K562 (cell line): ENCODE measurements around the gene KIAA0319L. TPM values are rescaled to one million over a fixed set of nuclear protein-coding genes. Genes with fewer than 3 reads are reported as not detected.
A peak's percentile ranks its signal among the peaks of the same experiment; 100 is the strongest.

ENCODE experiments used
- ATAC-seq: fragments of 200-7000 bp; cut with Tn5 transposase; 3 replicates; pipeline ENCODE4 v1.9.1; 2020; ENCODE audit warnings: moderate library complexity
- BruUV-seq: library from RNA; stranded (reverse); fragments of 400-500 nt; replicated peaks from 2 replicates; lab custom pipeline; 2021; lab: Mats Ljungman, UMichigan
- CTCF ChIA-PET: fragments of 300-600 bp; formaldehyde crosslinking; extraction: SDS; loops from one replicate; lab custom pipeline; 2021; ENCODE audit warnings: low intra/inter-chr PET ratio; lab: Yijun Ruan, JAX
- POLR2A ChIA-PET: fragments of 300-600, 350-650 bp; sonication (Branson Sonifier 250); formaldehyde crosslinking; extraction: SDS; loops from one replicate; lab custom pipeline; 2021; ENCODE audit warnings: antibody characterized with exemption, inconsistent platforms; lab: Yijun Ruan, JAX
- DNase-seq, 4 experiments: peaks; one replicate each; pipeline versions ENCODE4 v3.0.0 to v3.0.0-alpha.2; 2011 to 2018; ENCODE audit warnings: low spot score in 3 of 4, mixed read lengths in 3 of 4; ENCODE audit errors: extremely low read depth in 1 of 4
- FAIRE-seq: peaks from 2 replicates; lab custom pipeline; 2011; peaks lifted over from hg19 to GRCh38; lab: Jason Lieb, UNC
- H2AFZ ChIP-seq: 2 replicates; pipeline ENCODE4 v1.6.0; 2011; ENCODE audit warnings: low read depth, low read length, control low read depth, inconsistent platforms
- H3K27ac ChIP-seq: fragments of 200-600 bp; 3 replicates; pipeline ENCODE4 v1.8.0; 2011; ENCODE audit warnings: low read depth, mild to moderate bottlenecking, control low read depth, inconsistent platforms, low read length, moderate library complexity, mixed read lengths; ENCODE audit errors: extremely low read depth
- H3K27me3 ChIP-seq, 2 experiments: fragments of 300-600 bp in 1 of 2; 2 replicates in 1 of 2; 3 replicates in 1 of 2; pipeline versions ENCODE4 v1.6.0 to v1.8.0; 2011; ENCODE audit warnings: inconsistent platforms in 2 of 2, low read length in 2 of 2, mild to moderate bottlenecking in 1 of 2, mixed read lengths in 1 of 2, moderate library complexity in 1 of 2; ENCODE audit not compliant: control insufficient read depth in 2 of 2, insufficient read depth in 2 of 2
- H3K36me3 ChIP-seq: fragments of 300-600 bp; 3 replicates; pipeline ENCODE4 v1.8.0; 2011; ENCODE audit warnings: mild to moderate bottlenecking, low read length, inconsistent platforms; ENCODE audit not compliant: control insufficient read depth, insufficient read depth
- H3K4me1 ChIP-seq, 2 experiments: fragments of 200-600 bp in 1 of 2; replicated peaks in 1 of 2; 2 replicates in 1 of 2; 3 replicates in 1 of 2; pipeline versions ENCODE4 v1.5.1 to v1.8.0; 2011; ENCODE audit warnings: inconsistent platforms in 2 of 2, low read length in 2 of 2, mild to moderate bottlenecking in 1 of 2, mixed read lengths in 1 of 2, moderate library complexity in 1 of 2; ENCODE audit not compliant: control insufficient read depth in 2 of 2, insufficient read depth in 2 of 2
- H3K4me2 ChIP-seq: 2 replicates; pipeline ENCODE4 v1.6.1; 2011; ENCODE audit warnings: low read length, control low read depth, inconsistent platforms, mixed read lengths; ENCODE audit not compliant: insufficient read depth
- H3K4me3 ChIP-seq: fragments of 200-600 bp; sonication (generic), shearing (Covaris generic); 2 replicates; pipeline ENCODE4 v1.5.1; 2016; ENCODE audit warnings: control low read depth, inconsistent platforms
- H3K79me2 ChIP-seq: fragments of 200-600 bp; 3 replicates; pipeline ENCODE4 v1.8.0; 2011; ENCODE audit warnings: low read length, inconsistent platforms; ENCODE audit not compliant: control insufficient read depth, insufficient read depth
- H3K9ac ChIP-seq, 2 experiments: 2 replicates each; pipeline versions ENCODE4 v1.6.0 to v1.6.1; 2011; ENCODE audit warnings: low read depth in 2 of 2, low read length in 2 of 2, control low read depth in 1 of 2, inconsistent platforms in 1 of 2, mild to moderate bottlenecking in 1 of 2, mixed read lengths in 1 of 2; ENCODE audit not compliant: insufficient read depth in 1 of 2
- H3K9me1 ChIP-seq: one replicate; pipeline ENCODE4 v1.6.0; 2011; ENCODE audit warnings: inconsistent platforms, mild to moderate bottlenecking, low read length, moderate library complexity; ENCODE audit not compliant: control insufficient read depth, insufficient read depth
- H3K9me3 ChIP-seq: replicated peaks from 2 replicates; pipeline ENCODE4 v1.5.1; 2011; ENCODE audit warnings: low read depth, low read length, inconsistent platforms; ENCODE audit not compliant: control insufficient read depth, insufficient read depth
- H4K20me1 ChIP-seq: replicated peaks from 2 replicates; pipeline ENCODE4 v1.6.1; 2011; ENCODE audit warnings: low read length, inconsistent platforms, mixed read lengths; ENCODE audit not compliant: control insufficient read depth, insufficient read depth
- FOS ChIP-seq: IDR thresholded peaks from 3 replicates; pipeline ENCODE4 v1.6.1; 2011; ENCODE audit not compliant: insufficient read length; ENCODE audit errors: extremely low read depth
- GABPA ChIP-seq: fragments of 200-800 bp; sonication (Bioruptor generic); conservative IDR thresholded peaks from 2 replicates; pipeline ENCODE4 v1.6.1; 2016; ENCODE audit warnings: low read depth, missing genetic modification characterization, missing compliant biosample characterization
- MEIS2 ChIP-seq: fragments of 450-650 bp; IDR thresholded peaks from 2 replicates; pipeline ENCODE4 v1.6.1; 2014; ENCODE audit warnings: mild to moderate bottlenecking; ENCODE audit not compliant: partially characterized antibody
- NCOA2 ChIP-seq, 2 experiments: fragments of 450-650 bp; IDR thresholded peaks; 2 replicates each; pipeline ENCODE4 v1.6.1; 2018; ENCODE audit warnings: mild to moderate bottlenecking in 2 of 2, moderate library complexity in 1 of 2; ENCODE audit not compliant: partially characterized antibody in 2 of 2
- RBM25 ChIP-seq: fragments of 200-400 bp; formaldehyde crosslinking; IDR thresholded peaks from 2 replicates; pipeline ENCODE4 v1.6.1; 2018; ENCODE audit warnings: low read length, low read depth, moderate library complexity; ENCODE audit not compliant: severe bottlenecking
- SOX6 ChIP-seq: fragments of 450-650 bp; IDR thresholded peaks from 2 replicates; pipeline ENCODE4 v1.6.1; 2014; ENCODE audit warnings: mild to moderate bottlenecking
- THRAP3 ChIP-seq: fragments of 450-650 bp; IDR thresholded peaks from 2 replicates; pipeline ENCODE4 v1.6.1; 2016; ENCODE audit warnings: mild to moderate bottlenecking, inconsistent platforms, borderline replicate concordance
- ZNF175 ChIP-seq: fragments of 200-800 bp; sonication (Bioruptor generic); IDR thresholded peaks from 2 replicates; pipeline ENCODE4 v1.6.1; 2016; ENCODE audit warnings: low read depth, mild to moderate bottlenecking, missing genetic modification characterization, missing compliant biosample characterization
- ZNF197 ChIP-seq: fragments of 200-800 bp; sonication (Bioruptor generic); IDR thresholded peaks from 2 replicates; pipeline ENCODE4 v1.6.1; 2016; ENCODE audit warnings: low read depth, missing genetic modification characterization, missing compliant biosample characterization
- ZNF431 ChIP-seq: sonication (generic); formaldehyde crosslinking; IDR thresholded peaks from 2 replicates; pipeline ENCODE4 v1.8.0; 2022; ENCODE audit warnings: mild to moderate bottlenecking, missing genetic modification reagents
- WGBS: fragments of 100-300 bp; shearing (Covaris generic); methylation state at CpG from one replicate; pipeline ENCODE4 v1.1.6; 2016; ENCODE audit warnings: low coverage, mixed read lengths; ENCODE audit not compliant: insufficient coverage; ENCODE audit errors: missing lambda C conversion rate; 5-methylcytosine and 5-hydroxymethylcytosine counted together
- in situ Hi-C: fragments of 300-500 bp; cut with MboI; formaldehyde crosslinking; loops from 4 replicates; pipeline ENCODE4 v1.15.0; 2018; ENCODE audit warnings: inconsistent platforms, mixed read lengths
- intact Hi-C: fragments of 100-400 bp; cut with micrococcal nuclease; formaldehyde crosslinking; loops from 2 replicates; pipeline ENCODE4 v1.14.2; 2022
- polyA plus RNA-seq, 8 experiments: library from polyadenylated mRNA; depleted of rRNA in 4 of 8; stranded (reverse) in 5 of 8; unstranded in 3 of 8; fragments of >200 nt; fragmentation: Nextera tagmentation in 2 of 8; fragmentation: Illumina TruSeq in 1 of 8; extraction: Ambion mirVana in 2 of 8; extraction: Trizol in 1 of 8; gene quantifications; 2 replicates each; pipeline versions ENCODE4 v1.2.1 to v1.2.3, GENCODE V29; 2011 to 2014; ENCODE audit warnings: inconsistent platforms in 1 of 8, missing spikeins in 1 of 8
- total RNA-seq, 7 experiments: library from RNA; depleted of rRNA in 6 of 7; stranded (reverse); fragments of >200 nt in 6 of 7; fragmentation: Illumina TruSeq in 2 of 7; extraction: Trizol in 2 of 7; gene quantifications; 2 replicates each; pipeline versions ENCODE4 v1.2.1 to v1.2.3, GENCODE V29; 2011 to 2021; ENCODE audit warnings: low replicate concordance in 1 of 7
- TF ChIP-seq, protein P1 (sequence below): IDR thresholded peaks from 2 replicates; pipeline ENCODE4 v1.6.1; 2012; ENCODE audit warnings: low read depth, low read length, improper control_type of control experiment, borderline replicate concordance

Gene KIAA0319L
- total and polyA plus RNA-seq, 9 of the 15 experiments (the other 6 are each of a cell fraction or from before 2014, with no cell fraction given): 2.4 to 51.7 (median 27.4) TPM

DNA sequence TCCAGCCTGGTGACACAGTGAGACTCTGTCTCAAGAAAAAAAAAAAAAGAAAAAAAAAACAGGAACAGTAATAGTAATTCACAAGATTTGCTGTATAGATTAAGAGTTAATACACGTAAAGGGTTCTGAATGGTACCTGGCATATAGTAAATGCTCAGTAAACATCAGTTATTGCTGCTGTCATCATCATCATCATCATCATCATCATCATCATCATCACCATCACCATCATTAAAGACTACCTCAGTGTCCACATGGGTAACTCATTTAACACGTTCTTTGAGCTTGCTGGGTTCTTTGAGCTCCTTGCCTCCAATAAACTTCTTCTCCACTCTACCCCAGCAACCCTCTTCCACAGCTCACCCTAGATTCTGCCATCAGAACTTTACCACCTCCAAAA lies 55.0 kb downstream of the KIAA0319L start:
- Histone ChIP-seq H3K79me2 (peaks cover 3% of the 10 kb centered on the region; the same call in 2 of the 3 replicates), H3K9me1 (no peaks in the 10 kb centered on the region), H3K36me3 (peaks cover 20% of the 10 kb centered on the region), H4K20me1 (peaks cover 5% of the 10 kb centered on the region; the same call in 1 of the 2 replicates), H3K27ac (no peak overlapping the region), H3K27me3 (no peaks in the 10 kb centered on the region), H3K4me1 (peaks cover 8 to 41% of the 10 kb centered on the region in 2 experiments), H2AFZ (no peak overlapping the region), H3K4me2 (no peak overlapping the region), H3K4me3 (no peak overlapping the region), H3K9ac (no peak overlapping the region), H3K9me3 (no peaks in the 10 kb centered on the region)
- ATAC-seq (no peak), DNase-seq (no peak), FAIRE-seq (no peak)
- in situ Hi-C loops (no loop called here), intact Hi-C loops (loop anchor here (5.0 kb wide), 1 partner anchor 45 kb away; no protein-coding TSS in a partner anchor)
- CTCF ChIA-PET: no interaction called here
- BruUV-seq: no TSS peak
- TF ChIP-seq ZNF175 (CRISPR knock-in tag) (no peak), RBM25 (peak; percentile 4)
- POLR2A ChIA-PET: no interaction called here
- WGBS: 78% methylated on average over 2 of the region's 2 CpGs

- in situ Hi-C loops (no loop called here), intact Hi-C loops (loop anchor here (5.0 kb wide), 1 partner anchor 47 kb away; no protein-coding TSS in a partner anchor)
- Histone ChIP-seq H3K27ac (no peak overlapping the region), H3K4me3 (no peak overlapping the region), H3K9me3 (no peaks in the 10 kb centered on the region), H2AFZ (no peak overlapping the region), H3K27me3 (no peaks in the 10 kb centered on the region), H3K36me3 (peaks cover 4% of the 10 kb centered on the region; the same call in 2 of the 3 replicates), H3K9ac (no peak overlapping the region; a peak in 1 of 4 replicates), H3K9me1 (no peaks in the 10 kb centered on the region), H3K79me2 (no peaks in the 10 kb centered on the region)
- ATAC-seq: no peak
- CTCF ChIA-PET: no interaction called here
- POLR2A ChIA-PET: interaction anchor here (0.6 to 1.7 kb wide), 4 partner anchors 14 to 233 kb away, joined by 3 read pairs; no protein-coding TSS in a partner anchor
- BruUV-seq: no TSS peak
- TF ChIP-seq ZNF431 (no peak), ZNF197 (CRISPR knock-in tag) (no peak), SOX6 (no peak), NCOA2 (IDR thresholded peaks at IDR 0.05; ENCODE audit: partially characterized antibody in 2 of 2) (no peak), THRAP3 (no peak), FOS (no peak), GABPA (no peak), MEIS2 (no peak)
- TF ChIP-seq, protein P1, sequence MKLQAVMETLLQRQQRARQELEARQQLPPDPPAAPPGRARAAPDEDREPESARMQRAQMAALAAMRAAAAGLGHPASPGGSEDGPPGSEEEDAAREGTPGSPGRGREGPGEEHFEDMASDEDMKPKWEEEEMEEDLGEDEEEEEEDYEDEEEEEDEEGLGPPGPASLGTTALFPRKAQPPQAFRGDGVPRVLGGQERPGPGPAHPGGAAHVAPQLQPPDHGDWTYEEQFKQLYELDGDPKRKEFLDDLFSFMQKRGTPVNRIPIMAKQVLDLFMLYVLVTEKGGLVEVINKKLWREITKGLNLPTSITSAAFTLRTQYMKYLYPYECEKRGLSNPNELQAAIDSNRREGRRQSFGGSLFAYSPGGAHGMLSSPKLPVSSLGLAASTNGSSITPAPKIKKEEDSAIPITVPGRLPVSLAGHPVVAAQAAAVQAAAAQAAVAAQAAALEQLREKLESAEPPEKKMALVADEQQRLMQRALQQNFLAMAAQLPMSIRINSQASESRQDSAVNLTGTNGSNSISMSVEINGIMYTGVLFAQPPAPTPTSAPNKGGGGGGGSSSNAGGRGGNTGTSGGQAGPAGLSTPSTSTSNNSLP: no peak
- TF ChIP-seq, all 486 proteins: peak for 0
- DNase-seq: no peak
- peaks cover 3 to 25% of the 10 kb centered on the region in 2 experiments; a peak in 4 of 5 replicates for H3K4me1 ChIP-seq
- no peak for FAIRE-seq
- 48% methylated on average over 2 of the region's 2 CpGs for WGBS
- H4K20me1 ChIP-seq: peaks cover 5% of the 10 kb centered on the region; the same call in 1 of the 2 replicates
- peak overlapping the region; percentile 54; the same call in 1 of the 2 replicates for H3K4me2 ChIP-seq
Observed at GRCh38 chr1:35500439-35500838, 56.8 kb downstream of the KIAA0319L start.
